CD4-positive, CD25-positive, alpha-beta regulatory T cell (primary cell): Measurements from ENCODE around the gene ZNF729. TPM values are rescaled to one million over a fixed set of nuclear protein-coding genes. Genes with fewer than 3 reads are reported as not detected.

Source experiments
- ATAC-seq, 2 donors: fragments of 150-1000 bp; cut with Tn5 transposase; one replicate each; pipeline ENCODE4 v1.10.0; 2021; ENCODE audit warnings: low read depth in 2 of 2, moderate number of reproducible peaks in 2 of 2, moderate library complexity in 1 of 2
- DNase-seq, 3 donors: peaks; one replicate each; pipeline versions ENCODE4 v3.0.0 to v3.0.0-alpha.2; 2012 to 2022; ENCODE audit warnings: mixed read lengths in 1 of 3
- H3K27ac ChIP-seq: one replicate; pipeline ENCODE4 v1.7.0; 2013; ENCODE audit warnings: mild to moderate bottlenecking, low read length; ENCODE audit not compliant: insufficient read depth, poor library complexity, severe bottlenecking
- H3K27me3 ChIP-seq: one replicate; pipeline ENCODE4 v1.7.0; 2013; ENCODE audit warnings: low read length; ENCODE audit not compliant: control insufficient read depth, insufficient read depth
- H3K36me3 ChIP-seq: one replicate; pipeline ENCODE4 v1.7.0; 2013; ENCODE audit warnings: mild to moderate bottlenecking, low read length, moderate library complexity; ENCODE audit not compliant: control insufficient read depth, insufficient read depth
- H3K4me1 ChIP-seq: 2 replicates; pipeline ENCODE4 v1.7.0; 2013; ENCODE audit warnings: mild to moderate bottlenecking, low read length; ENCODE audit not compliant: insufficient read depth, control insufficient read depth, poor library complexity, severe bottlenecking
- H3K4me3 ChIP-seq: one replicate; pipeline ENCODE4 v1.7.0; 2013; ENCODE audit warnings: low read depth, mild to moderate bottlenecking, low read length, moderate library complexity
- H3K9me3 ChIP-seq, 2 experiments: 1 replicate in 1 of 2; 2 replicates in 1 of 2; pipeline ENCODE4 v1.7.0; 2013; ENCODE audit warnings: low read length in 2 of 2, mild to moderate bottlenecking in 1 of 2, moderate library complexity in 1 of 2; ENCODE audit not compliant: control insufficient read depth in 2 of 2
- H3K27ac Mint-ChIP-seq, 3 donors: one replicate each; pipeline ENCODE4 v1.8.0; 2020 to 2022; ENCODE audit warnings: mild to moderate bottlenecking in 3 of 3, mixed read lengths in 3 of 3, moderate library complexity in 2 of 3
- H3K27me3 Mint-ChIP-seq: one replicate; pipeline ENCODE4 v1.8.0; 2022; ENCODE audit warnings: mild to moderate bottlenecking, mixed read lengths
- H3K36me3 Mint-ChIP-seq: one replicate; pipeline ENCODE4 v1.8.0; 2020; ENCODE audit warnings: mixed read lengths
- H3K4me1 Mint-ChIP-seq, 4 donors: one replicate each; pipeline ENCODE4 v1.8.0; 2020 to 2022; ENCODE audit warnings: mixed read lengths in 4 of 4, mild to moderate bottlenecking in 1 of 4
- H3K4me3 Mint-ChIP-seq, 4 donors: one replicate each; pipeline ENCODE4 v1.8.0; 2020 to 2022; ENCODE audit warnings: mild to moderate bottlenecking in 4 of 4, mixed read lengths in 4 of 4, moderate library complexity in 3 of 4
- H3K9me3 Mint-ChIP-seq, 7 donors: one replicate each; pipeline ENCODE4 v1.8.0; 2020 to 2022; ENCODE audit warnings: mixed read lengths in 7 of 7, mild to moderate bottlenecking in 3 of 7, moderate library complexity in 2 of 7
- polyA plus RNA-seq, 4 donors: library from polyadenylated mRNA; unstranded; fragments of 300-500 nt; fragmentation: Illumina TruSeq; gene quantifications; one replicate each; pipeline ENCODE4 v1.2.3, GENCODE V29; 2021
- total RNA-seq: library from RNA; stranded (reverse); gene quantifications from one replicate; pipeline ENCODE4 v1.2.3, GENCODE V29; 2022

Gene ZNF729
- total and polyA plus RNA-seq, 5 donors from 2014 or later, result not detected

- no peak for DNase-seq
- Mint-ChIP-seq H3K27me3 (no peaks in the 10 kb centered on the region), H3K36me3 (no peaks in the 10 kb centered on the region), H3K9me3 (peaks cover 7 to 57% (median 35%) of the 10 kb centered on the region in 7 donors), H3K4me1 (no peaks in the 10 kb centered on the region), H3K27ac (no peak overlapping the region), H3K4me3 (no peak overlapping the region)
- Histone ChIP-seq H3K4me3 (no peak overlapping the region), H3K27ac (no peak overlapping the region), H3K36me3 (no peaks in the 10 kb centered on the region), H3K4me1 (no peaks in the 10 kb centered on the region), H3K9me3 (peaks cover 16 to 50% of the 10 kb centered on the region in 2 experiments), H3K27me3 (no peaks in the 10 kb centered on the region)
- no peak for ATAC-seq
Observed at GRCh38 chr19:22326219-22326618, 40.0 kb downstream of the ZNF729 start.

- H3K4me3 ChIP-seq, result no peak overlapping the region
- no peak overlapping the region for H3K27ac ChIP-seq
- DNase-seq, result no peak
- no peaks in the 10 kb centered on the region for H3K36me3 Mint-ChIP-seq
- no peaks in the 10 kb centered on the region for H3K4me1 ChIP-seq
- H3K9me3 Mint-ChIP-seq, result peaks cover 7 to 57% (median 36%) of the 10 kb centered on the region in 7 donors
- H3K27ac Mint-ChIP-seq, result no peak overlapping the region
- no peak for ATAC-seq
- no peaks in the 10 kb centered on the region for H3K4me1 Mint-ChIP-seq
- peaks cover 16 to 56% of the 10 kb centered on the region in 2 experiments for H3K9me3 ChIP-seq
- no peaks in the 10 kb centered on the region for H3K27me3 ChIP-seq
- H3K36me3 ChIP-seq, result no peaks in the 10 kb centered on the region
- no peak overlapping the region for H3K4me3 Mint-ChIP-seq
- no peaks in the 10 kb centered on the region for H3K27me3 Mint-ChIP-seq
Observed at GRCh38 chr19:22327321-22327720, 41.1 kb downstream of the ZNF729 start.

GRCh38 chr19:22331521-22331920 lies 45.3 kb downstream of the ZNF729 start:
- H3K4me1 Mint-ChIP-seq, result no peaks in the 10 kb centered on the region
- H3K4me1 ChIP-seq, result no peaks in the 10 kb centered on the region
- no peak overlapping the region for H3K4me3 Mint-ChIP-seq
- DNase-seq, result no peak
- H3K36me3 ChIP-seq, result no peaks in the 10 kb centered on the region
- H3K27ac ChIP-seq, result no peak overlapping the region
- no peak for ATAC-seq
- H3K36me3 Mint-ChIP-seq, result no peaks in the 10 kb centered on the region
- H3K4me3 ChIP-seq, result no peak overlapping the region
- no peaks in the 10 kb centered on the region for H3K27me3 ChIP-seq
- H3K27me3 Mint-ChIP-seq, result no peaks in the 10 kb centered on the region
- peaks cover 5 to 49% (median 23%) of the 10 kb centered on the region in 7 donors for H3K9me3 Mint-ChIP-seq
- no peak overlapping the region for H3K27ac Mint-ChIP-seq
- peaks cover 16 to 52% of the 10 kb centered on the region in 2 experiments for H3K9me3 ChIP-seq

GRCh38 chr19:22332924-22333323 lies 46.7 kb downstream of the ZNF729 start:
- DNase-seq, result no peak
- Histone ChIP-seq H3K9me3 (peaks cover 13 to 50% of the 10 kb centered on the region in 2 experiments), H3K36me3 (no peaks in the 10 kb centered on the region), H3K4me3 (no peak overlapping the region), H3K27me3 (no peaks in the 10 kb centered on the region), H3K4me1 (no peaks in the 10 kb centered on the region), H3K27ac (no peak overlapping the region)
- Mint-ChIP-seq H3K4me3 (no peak overlapping the region), H3K4me1 (no peaks in the 10 kb centered on the region), H3K27me3 (no peaks in the 10 kb centered on the region), H3K36me3 (no peaks in the 10 kb centered on the region), H3K9me3 (peaks cover 4 to 46% (median 28%) of the 10 kb centered on the region in 7 donors), H3K27ac (no peak overlapping the region)
- no peak for ATAC-seq

GRCh38 chr19:22335716-22336115 lies 49.5 kb downstream of the ZNF729 start:
- Histone ChIP-seq H3K27ac (no peak overlapping the region), H3K4me1 (no peaks in the 10 kb centered on the region), H3K9me3 (peaks cover 16 to 35% of the 10 kb centered on the region in 2 experiments), H3K36me3 (no peaks in the 10 kb centered on the region), H3K27me3 (no peaks in the 10 kb centered on the region), H3K4me3 (no peak overlapping the region)
- peaks cover 5 to 34% (median 21%) of the 10 kb centered on the region in 7 donors for H3K9me3 Mint-ChIP-seq
- no peak overlapping the region for H3K4me3 Mint-ChIP-seq
- no peaks in the 10 kb centered on the region for H3K27me3 Mint-ChIP-seq
- no peak overlapping the region for H3K27ac Mint-ChIP-seq
- no peaks in the 10 kb centered on the region for H3K36me3 Mint-ChIP-seq
- ATAC-seq (no peak), DNase-seq (no peak)
- H3K4me1 Mint-ChIP-seq, result no peaks in the 10 kb centered on the region

GRCh38 chr19:22354665-22355064 lies 68.4 kb downstream of the ZNF729 start:
- H3K4me3 Mint-ChIP-seq, result no peak overlapping the region
- H3K4me3 ChIP-seq, result no peak overlapping the region
- no peaks in the 10 kb centered on the region for H3K4me1 ChIP-seq
- H3K27ac Mint-ChIP-seq, result no peak overlapping the region
- peaks cover 3 to 36% (median 7%) of the 10 kb centered on the region in 7 donors for H3K9me3 Mint-ChIP-seq
- no peaks in the 10 kb centered on the region for H3K27me3 ChIP-seq
- peaks cover 2 to 19% of the 10 kb centered on the region in 2 experiments for H3K9me3 ChIP-seq
- H3K36me3 ChIP-seq, result no peaks in the 10 kb centered on the region
- no peaks in the 10 kb centered on the region for H3K4me1 Mint-ChIP-seq
- no peaks in the 10 kb centered on the region for H3K36me3 Mint-ChIP-seq
- DNase-seq (no peak), ATAC-seq (no peak)
- no peaks in the 10 kb centered on the region for H3K27me3 Mint-ChIP-seq
- H3K27ac ChIP-seq, result no peak overlapping the region

Other genes starting within 250 kb of the ZNF729 start
- gene ZNF257, start 234.0 kb upstream of the ZNF729 start, total RNA-seq, result 2.6 TPM
- gene ZNF257, start 234.0 kb upstream of the ZNF729 start, polyA plus RNA-seq, result 1 to 10 TPM; 2.5 to 7.5 (median 3.8) TPM
- gene ZNF676, start 89.5 kb upstream of the ZNF729 start, total RNA-seq, result not detected
- gene ZNF676, start 89.5 kb upstream of the ZNF729 start, polyA plus RNA-seq, result not detected
- gene ZNF98, start 135.9 kb downstream of the ZNF729 start, total RNA-seq, result not detected
- not detected for gene ZNF98, start 135.9 kb downstream of the ZNF729 start, polyA plus RNA-seq